GM12872 (cell line): ENCODE data around the gene SNPH.

ENCODE experiments used
- TF ChIP-seq, protein P1 (sequence below): IDR thresholded peaks from 3 replicates; pipeline ENCODE4 v1.5.1; 2011; ENCODE audit warnings: low read depth, mild to moderate bottlenecking, low read length, moderate library complexity; ENCODE audit not compliant: insufficient read depth

SNPH gene

GRCh38 chr20:1301031-1301529, 35.0 kb downstream of the SNPH start:
- TF ChIP-seq, protein P1, sequence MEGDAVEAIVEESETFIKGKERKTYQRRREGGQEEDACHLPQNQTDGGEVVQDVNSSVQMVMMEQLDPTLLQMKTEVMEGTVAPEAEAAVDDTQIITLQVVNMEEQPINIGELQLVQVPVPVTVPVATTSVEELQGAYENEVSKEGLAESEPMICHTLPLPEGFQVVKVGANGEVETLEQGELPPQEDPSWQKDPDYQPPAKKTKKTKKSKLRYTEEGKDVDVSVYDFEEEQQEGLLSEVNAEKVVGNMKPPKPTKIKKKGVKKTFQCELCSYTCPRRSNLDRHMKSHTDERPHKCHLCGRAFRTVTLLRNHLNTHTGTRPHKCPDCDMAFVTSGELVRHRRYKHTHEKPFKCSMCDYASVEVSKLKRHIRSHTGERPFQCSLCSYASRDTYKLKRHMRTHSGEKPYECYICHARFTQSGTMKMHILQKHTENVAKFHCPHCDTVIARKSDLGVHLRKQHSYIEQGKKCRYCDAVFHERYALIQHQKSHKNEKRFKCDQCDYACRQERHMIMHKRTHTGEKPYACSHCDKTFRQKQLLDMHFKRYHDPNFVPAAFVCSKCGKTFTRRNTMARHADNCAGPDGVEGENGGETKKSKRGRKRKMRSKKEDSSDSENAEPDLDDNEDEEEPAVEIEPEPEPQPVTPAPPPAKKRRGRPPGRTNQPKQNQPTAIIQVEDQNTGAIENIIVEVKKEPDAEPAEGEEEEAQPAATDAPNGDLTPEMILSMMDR: no peak

- TF ChIP-seq, protein P1: no peak
Observed at GRCh38 chr20:1302685-1303541, 36.8 kb downstream of the SNPH start.

GRCh38 chr20:1304710-1305515, 38.8 kb downstream of the SNPH start:
- TF ChIP-seq, protein P1: no peak

GRCh38 chr20:1305712-1306111, 39.6 kb downstream of the SNPH start:
- TF ChIP-seq, protein P1: no peak

GRCh38 chr20:1306316-1307135, 40.4 kb downstream of the SNPH start:
- TF ChIP-seq, protein P1: no peak

- TF ChIP-seq, protein P1: no peak
Observed at GRCh38 chr20:1307171-1307570, 41.1 kb downstream of the SNPH start.
